HG03521 (cell line): Measurements from ENCODE around the gene SLC10A2.
A peak's percentile ranks its signal among the peaks of the same experiment; 100 is the strongest.

Source experiments
- ATAC-seq: cut with Tn5 transposase; IDR thresholded peaks from one replicate; pipeline ENCODE4 v1.9.1; 2021; ENCODE audit warnings: mild to moderate bottlenecking, moderate library complexity; ENCODE audit not compliant: unreplicated experiment

The SLC10A2 gene

DNA sequence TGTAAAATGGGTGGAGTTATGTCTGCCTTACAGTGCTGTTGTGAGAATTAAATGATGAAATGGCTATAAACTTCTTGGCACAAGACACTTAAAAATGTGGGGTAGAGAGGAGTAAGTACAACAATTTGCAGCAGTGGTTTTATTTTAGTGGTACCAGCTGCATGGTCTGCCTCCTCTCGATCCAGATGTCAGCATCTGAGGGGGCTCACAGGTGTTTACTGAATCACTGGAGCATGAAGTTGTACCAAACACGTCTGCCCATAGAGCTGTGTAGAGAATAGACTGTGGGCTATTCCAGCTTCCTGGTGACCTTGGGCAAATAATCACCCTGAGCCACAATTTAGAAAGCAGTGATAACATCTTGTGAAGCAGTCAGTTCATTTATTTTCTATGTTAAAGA is 11.1 kb downstream of the SLC10A2 start:
- ATAC-seq: no peak

- ATAC-seq: no peak
Observed at GRCh38 chr13:103046676-103047075, 19.5 kb downstream of the SLC10A2 start.

DNA sequence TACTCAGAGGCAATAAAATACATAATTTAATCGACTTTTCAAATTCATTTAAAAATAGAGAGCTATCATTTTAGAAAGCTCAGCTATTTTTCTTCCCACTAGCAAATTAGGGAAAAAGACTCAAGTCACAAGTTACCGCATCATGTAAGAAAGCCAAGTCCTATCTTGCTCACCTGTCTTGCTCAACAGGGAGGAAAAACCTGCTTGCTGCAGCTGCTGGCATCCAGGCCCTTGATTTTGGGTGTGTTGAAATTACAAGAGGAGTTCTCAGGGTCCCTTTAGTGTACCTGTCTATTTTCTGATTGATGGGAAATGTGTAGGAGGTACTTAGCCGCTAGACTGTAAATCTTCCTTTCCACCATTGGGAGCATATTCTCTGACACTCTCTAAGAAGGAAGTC is 22.2 kb downstream of the SLC10A2 start:
- no peak for ATAC-seq

DNA sequence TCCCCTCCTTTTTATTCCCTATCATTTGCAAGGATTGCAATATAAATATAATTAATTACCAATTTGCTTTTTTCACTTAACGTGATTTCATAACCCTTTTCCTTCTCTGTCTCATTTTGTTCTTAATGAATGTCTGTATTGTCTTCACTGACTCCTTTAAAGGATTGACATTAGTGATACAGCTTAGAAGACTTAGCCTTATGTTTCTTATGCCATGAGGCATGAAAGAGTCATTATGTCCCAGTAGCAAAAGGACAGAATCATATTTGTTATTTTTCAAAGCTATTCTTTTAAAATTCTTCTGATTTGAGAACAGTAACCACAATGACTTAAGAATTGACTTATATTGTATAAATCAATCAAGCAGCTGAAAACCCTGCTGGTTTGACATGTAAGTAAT is 26.2 kb downstream of the SLC10A2 start:
- no peak for ATAC-seq

DNA sequence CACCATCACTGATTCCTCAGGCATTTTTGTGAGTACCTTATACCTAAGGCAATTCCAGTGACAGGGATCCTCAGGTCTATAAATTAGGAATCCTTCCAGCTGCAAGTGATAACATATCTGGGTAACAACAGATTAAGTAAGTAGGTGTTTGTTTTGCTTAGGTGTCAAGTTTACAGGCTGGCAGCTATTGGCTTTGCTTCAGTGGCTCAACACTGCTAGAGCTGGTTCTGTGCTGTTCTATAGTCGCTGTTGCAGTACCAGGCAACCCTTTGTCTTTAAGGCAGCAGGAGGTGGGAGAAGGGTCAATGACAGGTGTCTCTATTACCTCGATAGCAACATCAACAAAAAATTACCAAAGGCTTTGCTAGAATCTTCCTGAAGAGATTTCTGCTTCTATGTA is 27.0 kb downstream of the SLC10A2 start:
- ATAC-seq: no peak

GRCh38 chr13:103036268-103036667 is 29.9 kb downstream of the SLC10A2 start:
- no peak for ATAC-seq

DNA sequence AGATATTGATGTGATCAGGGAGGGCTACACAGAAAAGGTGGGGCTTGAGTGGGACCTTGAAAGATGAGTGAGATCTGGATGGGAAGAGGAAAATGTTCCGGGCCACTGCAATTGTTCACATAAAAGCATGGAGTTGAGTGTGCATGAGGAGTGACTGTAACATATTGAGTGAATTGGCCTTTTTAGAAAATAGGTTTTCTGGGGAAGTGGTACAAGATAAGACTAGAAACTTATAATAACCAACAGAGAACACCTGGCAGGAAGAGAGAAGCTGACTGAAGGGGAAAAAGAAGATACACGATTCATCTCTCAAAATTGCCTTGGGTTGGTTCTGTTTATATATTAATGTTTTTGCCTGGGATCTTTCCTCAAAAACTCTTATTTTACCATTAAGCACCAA is 32.2 kb downstream of the SLC10A2 start:
- no peak for ATAC-seq

- ATAC-seq: peak; percentile 69
Observed at GRCh38 chr13:103031332-103031873, 34.8 kb downstream of the SLC10A2 start.

DNA sequence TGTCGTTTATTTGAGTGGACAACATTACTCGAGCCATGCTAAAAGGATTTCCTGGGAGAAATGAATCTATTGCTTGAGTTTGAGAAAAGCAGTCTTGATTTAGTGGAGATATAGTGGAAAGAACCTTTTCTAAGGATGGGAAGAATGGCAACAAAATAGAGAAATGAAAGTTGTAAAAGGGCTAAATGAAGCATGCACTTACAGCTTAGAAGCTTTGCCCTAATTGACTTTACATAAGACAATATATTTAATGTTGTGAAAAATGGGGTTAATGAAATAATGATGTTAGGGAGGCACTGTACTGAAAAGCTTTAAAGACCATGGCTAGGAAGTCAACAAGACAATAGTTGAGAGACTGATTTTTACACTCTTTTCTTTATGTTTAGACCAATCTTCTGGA is 35.4 kb downstream of the SLC10A2 start:
- ATAC-seq: no peak

GRCh38 chr13:103029798-103030197 is 36.4 kb downstream of the SLC10A2 start:
- no peak for ATAC-seq

DNA sequence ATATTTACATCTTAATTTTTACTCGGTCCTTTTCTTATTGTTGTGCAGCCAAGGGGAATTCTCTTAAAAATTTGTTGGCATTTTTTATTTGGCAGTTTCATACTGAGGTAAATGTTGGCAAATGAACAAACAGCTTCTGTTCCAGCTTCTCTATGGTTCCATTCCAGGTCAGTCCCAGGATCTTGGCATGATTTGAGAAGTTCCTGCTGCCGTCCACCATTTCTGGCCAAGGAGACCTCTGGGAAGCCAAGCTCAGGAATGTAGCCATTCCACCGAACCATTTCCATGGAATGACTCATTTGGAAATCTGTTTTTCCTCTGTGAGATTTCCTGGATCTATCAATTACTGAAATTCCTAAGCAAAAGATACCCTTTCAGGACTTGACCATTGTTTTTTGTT is 43.9 kb downstream of the SLC10A2 start:
- ATAC-seq: no peak

DNA sequence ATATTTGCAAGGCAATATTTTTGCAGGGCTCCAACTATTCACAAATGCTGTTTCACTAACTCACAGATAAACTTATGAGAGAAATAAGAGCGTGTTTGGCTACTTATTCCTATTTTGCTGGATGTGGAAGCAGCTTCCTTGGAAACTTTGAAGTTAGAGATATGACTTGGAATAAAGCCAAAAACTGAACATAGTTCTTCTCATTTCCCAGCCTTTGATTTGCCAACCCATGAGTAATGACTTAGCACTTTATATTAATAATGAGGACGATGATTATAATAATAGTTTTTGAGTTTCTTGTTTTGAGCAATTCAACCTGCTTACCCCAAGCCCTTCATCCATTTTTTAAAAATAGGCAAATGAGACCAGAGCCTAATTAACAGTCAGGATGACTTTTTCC is 47.7 kb downstream of the SLC10A2 start:
- no peak for ATAC-seq

DNA sequence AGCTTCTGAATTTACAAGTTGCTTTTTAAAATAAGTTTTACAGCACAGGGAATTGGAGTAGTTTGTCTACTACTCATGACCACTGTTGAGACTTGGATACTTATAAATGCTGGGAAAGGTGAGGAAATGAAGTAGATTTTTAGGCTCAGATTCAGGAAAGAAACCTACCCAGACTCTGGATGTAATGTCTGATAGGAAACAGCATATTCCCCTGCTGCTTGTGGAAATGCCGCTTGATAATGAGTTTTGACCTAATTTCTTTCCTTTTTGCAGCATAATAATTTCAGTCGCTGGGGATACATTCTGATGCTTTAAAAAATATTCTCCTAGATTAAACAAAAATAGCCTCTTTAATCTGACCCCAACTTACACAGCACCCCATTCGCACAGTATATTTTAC is 53.6 kb downstream of the SLC10A2 start:
- no peak for ATAC-seq

DNA sequence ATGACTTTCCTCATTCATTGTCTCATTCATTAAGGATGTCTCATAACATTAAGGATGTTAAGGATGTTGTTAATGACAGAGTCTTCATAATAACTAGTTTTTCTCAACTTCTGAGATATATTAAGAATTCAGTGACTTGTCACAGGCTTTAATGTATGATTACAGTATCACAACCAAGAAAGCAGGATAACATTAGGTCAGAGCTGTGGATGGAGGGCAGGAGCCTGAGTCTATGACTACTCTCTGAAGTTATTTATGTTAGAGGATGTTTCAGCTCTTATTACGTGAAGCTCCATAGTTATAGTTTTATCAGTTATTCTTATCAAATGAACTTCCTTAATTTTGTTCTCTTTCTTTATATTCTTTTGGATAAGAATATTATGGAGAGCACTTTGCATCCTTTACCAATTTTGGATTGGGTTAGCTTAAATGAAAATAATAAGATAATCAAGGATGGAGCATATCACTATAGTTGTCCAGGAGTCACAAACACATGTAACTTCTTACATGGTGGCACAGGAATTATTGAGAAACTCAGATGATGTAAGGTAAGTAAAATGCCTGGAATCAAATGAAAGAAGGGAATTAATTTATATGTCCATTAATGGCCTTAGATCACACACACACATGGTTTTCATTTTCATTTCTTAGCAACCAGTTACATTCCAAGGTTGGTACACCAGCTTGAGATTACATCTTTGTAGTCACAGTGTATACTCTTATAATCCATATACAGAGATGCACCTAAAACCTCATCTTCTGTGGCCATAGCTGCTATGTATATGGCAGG is 57.0 kb downstream of the SLC10A2 start:
- ATAC-seq: no peak

- ATAC-seq: peak; percentile 20
Observed at GRCh38 chr13:103007427-103007762, 58.8 kb downstream of the SLC10A2 start.

DNA sequence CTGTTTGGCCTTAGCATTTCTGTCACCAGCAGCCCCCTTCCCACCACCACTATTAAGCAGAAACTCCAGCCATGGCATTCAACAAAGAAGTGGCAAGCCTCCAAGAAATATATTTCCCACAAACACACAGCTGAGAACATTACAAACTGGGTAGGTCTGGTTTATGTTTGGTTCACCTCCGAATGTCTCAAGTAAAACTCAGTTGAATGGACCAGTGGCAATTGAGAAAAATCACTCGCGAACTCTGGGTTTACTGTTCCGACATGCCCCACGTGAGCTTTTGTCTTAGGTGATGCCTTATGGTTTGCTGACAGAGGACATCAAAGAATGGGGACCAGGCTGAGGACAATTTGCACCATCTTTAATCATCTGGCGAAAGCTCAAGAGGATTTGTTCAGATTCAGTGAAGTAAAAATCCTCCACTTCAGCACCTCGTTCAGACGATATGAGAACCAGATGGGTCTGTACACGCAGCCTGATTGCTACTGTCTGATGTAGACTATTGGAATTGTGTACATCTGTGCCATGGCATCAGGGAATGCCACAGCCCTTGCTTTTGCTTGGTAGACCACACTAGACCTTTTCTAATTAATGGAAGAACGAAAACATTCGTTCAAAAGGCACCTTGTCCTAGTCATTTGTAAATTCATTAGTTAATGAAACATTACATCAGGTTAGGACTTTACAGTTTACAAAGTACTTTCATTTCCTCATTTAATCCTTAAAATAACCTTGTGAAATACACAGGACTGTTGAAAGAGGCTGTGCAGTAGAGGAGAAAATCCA is 59.4 kb downstream of the SLC10A2 start:
- ATAC-seq: peak; percentile 92

GRCh38 chr13:103004661-103005345 is 61.4 kb downstream of the SLC10A2 start:
- ATAC-seq: no peak

- ATAC-seq: no peak
Observed at GRCh38 chr13:103003631-103004030, 62.6 kb downstream of the SLC10A2 start.

GRCh38 chr13:103002279-103002678 is 63.9 kb downstream of the SLC10A2 start:
- no peak for ATAC-seq

GRCh38 chr13:103000157-103000556 is 66.1 kb downstream of the SLC10A2 start:
- ATAC-seq: no peak

GRCh38 chr13:102999499-102999898 is 66.7 kb downstream of the SLC10A2 start:
- ATAC-seq: no peak
